Gastrocnemius medialis (tissue), 4 donors: Measurements from ENCODE around the gene IFNA5.

Experiments used
- CTCF ChIP-seq, 5 experiments: fragments of 450-650 bp in 3 of 5; fragments of 200-600 bp in 2 of 5; sonication (generic) in 2 of 5; IDR thresholded peaks in 4 of 5; conservative IDR thresholded peaks in 1 of 5; 1 replicate in 4 of 5; 2 replicates in 1 of 5; pipeline ENCODE4 v1.5.1; 2016 to 2019; ENCODE audit warnings: antibody characterized with exemption in 5 of 5, mild to moderate bottlenecking in 3 of 5, moderate library complexity in 3 of 5
- POLR2A ChIP-seq, 2 donors: fragments of 450-650 bp; IDR thresholded peaks; one replicate each; pipeline ENCODE4 v1.6.1; 2017; ENCODE audit warnings: antibody characterized with exemption in 2 of 2, mild to moderate bottlenecking in 2 of 2, moderate library complexity in 2 of 2

GRCh38 chr9:21267485-21268346 is 37.4 kb downstream of the IFNA5 start:
- TF ChIP-seq CTCF (IDR thresholded peaks at IDR 0.05 in 4 of 5, conservative IDR thresholded peaks at IDR 0.05 in 1 of 5) (no peak), POLR2A (IDR thresholded peaks at IDR 0.05) (no peak)
